K562 (cell line): ENCODE measurements around the gene MVD. TPM values are rescaled to one million over a fixed set of nuclear protein-coding genes. Genes with fewer than 3 reads are reported as not detected.
A peak's percentile ranks its signal among the peaks of the same experiment; 100 is the strongest.

Experiments
- CUX1 ChIP-seq: fragments of 200-800 bp; sonication (Bioruptor generic); IDR thresholded peaks from 2 replicates; pipeline ENCODE4 v1.6.1; 2016; ENCODE audit warnings: missing genetic modification characterization, missing compliant biosample characterization
- ERF ChIP-seq: fragments of 450-650 bp; formaldehyde crosslinking; IDR thresholded peaks from 2 replicates; pipeline ENCODE4 v1.4.0; 2020; ENCODE audit warnings: mild to moderate bottlenecking, mixed read lengths
- FOXA1 ChIP-seq: fragments of 450-650 bp; IDR thresholded peaks from 2 replicates; pipeline ENCODE4 v1.6.1; 2016; ENCODE audit warnings: mild to moderate bottlenecking, borderline replicate concordance
- HDAC1 ChIP-seq, 2 experiments: fragments of 450-650 bp; IDR thresholded peaks; 2 replicates each; pipeline ENCODE4 v1.6.1; 2016 to 2017; ENCODE audit warnings: inconsistent platforms in 1 of 2, mild to moderate bottlenecking in 1 of 2, moderate library complexity in 1 of 2
- HES1 ChIP-seq: fragments of 450-650 bp; IDR thresholded peaks from 2 replicates; pipeline ENCODE4 v1.6.1; 2016; ENCODE audit warnings: low read depth, mild to moderate bottlenecking, moderate library complexity
- HSF4 ChIP-seq: fragments of 250-450 bp; sonication (Bioruptor Pico); IDR thresholded peaks from 2 replicates; pipeline ENCODE4 v2.1.2; 2022; ENCODE audit warnings: mild to moderate bottlenecking, moderate library complexity, borderline replicate concordance
- KLF13 ChIP-seq: fragments of 450-650 bp; IDR thresholded peaks from 2 replicates; pipeline ENCODE4 v1.6.1; 2016; ENCODE audit warnings: missing genetic modification characterization, low read depth, mild to moderate bottlenecking, missing compliant biosample characterization, moderate library complexity, borderline replicate concordance
- MLX ChIP-seq, 2 experiments: fragments of 450-650 bp in 1 of 2; sonication (generic) in 1 of 2; formaldehyde crosslinking; conservative IDR thresholded peaks; 2 replicates each; pipeline versions ENCODE4 v1.4.0 to v1.8.1; 2020 to 2022; ENCODE audit warnings: mild to moderate bottlenecking in 1 of 2, missing genetic modification reagents in 1 of 2
- NCOA1 ChIP-seq: fragments of 450-650 bp; IDR thresholded peaks from 2 replicates; pipeline ENCODE4 v1.6.1; 2016; ENCODE audit warnings: low read depth
- NEUROD1 ChIP-seq: fragments of 150-350 bp; IDR thresholded peaks from 2 replicates; pipeline ENCODE4 v1.6.1; 2014; ENCODE audit warnings: borderline replicate concordance, low read length, low read depth; ENCODE audit not compliant: partially characterized antibody
- NUFIP1 ChIP-seq: fragments of 450-650 bp; IDR thresholded peaks from 2 replicates; pipeline ENCODE4 v1.6.1; 2018; ENCODE audit not compliant: partially characterized antibody
- PREB ChIP-seq: sonication (generic); formaldehyde crosslinking; IDR thresholded peaks from 2 replicates; pipeline ENCODE4 v1.8.1; 2023; ENCODE audit warnings: mild to moderate bottlenecking, missing genetic modification reagents
- RUNX1 ChIP-seq: sonication (generic); IDR thresholded peaks from 2 replicates; pipeline ENCODE4 v1.6.1; 2016; ENCODE audit warnings: antibody characterized with exemption, low read depth
- SETDB1 ChIP-seq: IDR thresholded peaks from one replicate; pipeline ENCODE4 v1.6.1; 2012; ENCODE audit warnings: low read length, control low read depth, inconsistent platforms
- STAT5B ChIP-seq: fragments of 250-450 bp; sonication (Bioruptor Pico); IDR thresholded peaks from 2 replicates; pipeline ENCODE4 v1.8.0; 2021; ENCODE audit warnings: mild to moderate bottlenecking, inconsistent platforms
- TEAD1 ChIP-seq, 2 experiments: fragments of 450-650 bp in 1 of 2; sonication (generic) in 1 of 2; formaldehyde crosslinking; IDR thresholded peaks; 2 replicates each; pipeline versions ENCODE4 v1.4.0 to v1.8.0; 2020 to 2022; ENCODE audit warnings: mild to moderate bottlenecking in 2 of 2, missing genetic modification reagents in 1 of 2
- ZNF174 ChIP-seq: fragments of 250-450 bp; sonication (Bioruptor Pico); IDR thresholded peaks from 2 replicates; pipeline ENCODE4 v1.4.0; 2020; ENCODE audit warnings: mild to moderate bottlenecking
- ZNF444 ChIP-seq: fragments of 250-450 bp; sonication (Bioruptor Pico); IDR thresholded peaks from 2 replicates; pipeline ENCODE4 v1.4.0; 2020; ENCODE audit warnings: mild to moderate bottlenecking, moderate library complexity
- polyA plus RNA-seq, 8 experiments: library from polyadenylated mRNA; depleted of rRNA in 4 of 8; stranded (reverse) in 5 of 8; unstranded in 3 of 8; fragments of >200 nt; fragmentation: Nextera tagmentation in 2 of 8; fragmentation: Illumina TruSeq in 1 of 8; extraction: Ambion mirVana in 2 of 8; extraction: Trizol in 1 of 8; gene quantifications; 2 replicates each; pipeline versions ENCODE4 v1.2.1 to v1.2.3, GENCODE V29; 2011 to 2014; ENCODE audit warnings: inconsistent platforms in 1 of 8, missing spikeins in 1 of 8
- total RNA-seq, 7 experiments: library from RNA; depleted of rRNA in 6 of 7; stranded (reverse); fragments of >200 nt in 6 of 7; fragmentation: Illumina TruSeq in 2 of 7; extraction: Trizol in 2 of 7; gene quantifications; 2 replicates each; pipeline versions ENCODE4 v1.2.1 to v1.2.3, GENCODE V29; 2011 to 2021; ENCODE audit warnings: low replicate concordance in 1 of 7
- TF ChIP-seq, protein P1 (sequence below): IDR thresholded peaks from 2 replicates; pipeline ENCODE4 v1.6.1; 2014; ENCODE audit warnings: antibody characterized with exemption

Gene MVD
- total and polyA plus RNA-seq, 9 of the 15 experiments (the other 6 are each of a cell fraction or from before 2014, with no cell fraction given): 12.2 to 141 (median 45.3) TPM

DNA sequence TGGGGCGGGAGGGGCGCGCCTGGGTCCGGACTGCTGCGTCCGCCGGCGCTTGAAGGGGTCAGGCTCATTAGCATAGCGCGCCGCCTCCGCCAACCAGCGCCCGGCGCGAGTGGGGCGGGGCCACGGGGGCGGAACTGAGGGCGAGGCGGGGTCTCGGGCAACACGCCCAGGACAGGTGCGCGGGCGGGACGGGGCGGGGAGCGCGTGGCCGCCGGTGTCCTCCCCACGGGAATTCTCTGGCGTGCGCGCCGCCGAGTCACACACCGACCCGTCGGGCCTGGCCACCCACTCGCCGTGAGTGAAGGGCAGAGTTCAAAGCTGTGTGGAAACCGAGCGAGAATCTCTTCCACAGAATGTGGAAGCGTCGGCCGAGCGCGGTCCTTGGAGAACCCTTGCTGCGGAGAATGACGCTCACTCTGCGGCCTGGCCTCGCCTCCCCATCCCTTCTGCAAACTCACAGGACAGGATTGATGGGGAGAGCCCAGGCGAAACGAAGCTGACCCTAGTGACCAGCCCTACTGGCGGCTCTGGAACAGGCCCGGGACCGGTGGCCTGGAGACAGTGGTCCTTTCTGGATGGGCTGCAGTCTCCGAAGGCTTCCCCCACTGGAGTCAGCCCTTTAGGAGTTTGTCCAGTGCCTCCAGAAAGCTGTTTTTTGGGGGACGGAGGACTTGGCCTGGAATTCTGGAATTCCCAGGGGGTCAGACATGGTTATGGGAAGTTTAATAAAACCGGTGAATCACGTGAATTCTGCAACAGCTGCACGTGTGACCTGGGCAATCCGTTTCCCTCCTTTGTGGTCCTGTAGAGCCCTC, 23.8 kb upstream of the MVD start, which contains the start of gene SNAI3 (continued):
- TF ChIP-seq CUX1 (CRISPR knock-in tag): no peak
- no peak for TF ChIP-seq HSF4
- no peak for TF ChIP-seq FOXA1
- TF ChIP-seq KLF13 (tag): peak; percentile 30; the same call in 1 of the 2 replicates
- no peak for TF ChIP-seq ZNF444 (CRISPR knock-in tag)
- TF ChIP-seq NCOA1: no peak
- no peak for TF ChIP-seq TEAD1 (CRISPR knock-in tag; IDR thresholded peaks at IDR 0.05)
- peak; percentile 8; the same call in 1 of the 2 replicates for TF ChIP-seq RUNX1
- TF ChIP-seq PREB (CRISPR knock-in tag): no peak
- no peak for TF ChIP-seq HES1
- TF ChIP-seq ERF (CRISPR knock-in tag): 0 out of 2 replicates have a peak, but pooled peaks have one; percentile 74
- TF ChIP-seq ZNF174 (CRISPR knock-in tag): no peak
- TF ChIP-seq SETDB1: no peak
- no peak for TF ChIP-seq MLX (CRISPR knock-in tag; conservative IDR thresholded peaks at IDR 0.05)
- no peak for TF ChIP-seq NUFIP1
- TF ChIP-seq, protein P1, sequence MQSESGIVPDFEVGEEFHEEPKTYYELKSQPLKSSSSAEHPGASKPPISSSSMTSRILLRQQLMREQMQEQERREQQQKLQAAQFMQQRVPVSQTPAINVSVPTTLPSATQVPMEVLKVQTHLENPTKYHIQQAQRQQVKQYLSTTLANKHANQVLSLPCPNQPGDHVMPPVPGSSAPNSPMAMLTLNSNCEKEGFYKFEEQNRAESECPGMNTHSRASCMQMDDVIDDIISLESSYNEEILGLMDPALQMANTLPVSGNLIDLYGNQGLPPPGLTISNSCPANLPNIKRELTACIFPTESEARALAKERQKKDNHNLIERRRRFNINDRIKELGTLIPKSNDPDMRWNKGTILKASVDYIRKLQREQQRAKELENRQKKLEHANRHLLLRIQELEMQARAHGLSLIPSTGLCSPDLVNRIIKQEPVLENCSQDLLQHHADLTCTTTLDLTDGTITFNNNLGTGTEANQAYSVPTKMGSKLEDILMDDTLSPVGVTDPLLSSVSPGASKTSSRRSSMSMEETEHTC: no peak
- TF ChIP-seq NEUROD1: no peak
- TF ChIP-seq STAT5B (CRISPR knock-in tag): no peak
- peak in 1 of 2 experiments; percentile 79; a peak in 2 of 4 replicates for TF ChIP-seq HDAC1 (IDR thresholded peaks at IDR 0.05)
